SU-DHL-6 (cell line): Measurements from ENCODE around the gene IL17RD.

Source experiments
- CTCF ChIP-seq: fragments of 200-600 bp; sonication (generic); IDR thresholded peaks from one replicate; pipeline ENCODE4 v1.5.1; 2017; ENCODE audit warnings: antibody characterized with exemption, mild to moderate bottlenecking, low read length, moderate library complexity; ENCODE audit not compliant: insufficient read depth, poor library complexity, severe bottlenecking
- EZH2phosphoT487 ChIP-seq: fragments of 200-600 bp; sonication (generic), shearing (Covaris generic); conservative IDR thresholded peaks from 2 replicates; pipeline ENCODE4 v1.6.1; 2018; ENCODE audit warnings: mild to moderate bottlenecking, antibody characterized with exemption, low read length, moderate library complexity, mixed read lengths

GRCh38 chr3:57165641-57166040 lies 488 bp upstream of the IL17RD start:
- TF ChIP-seq CTCF (no peak), EZH2phosphoT487 (no peak)
